ENCODE data around the gene SMARCC2.

GRCh38 chr12:56114084-56114483 is 75.2 kb downstream of the SMARCC2 start:
- TF ChIP-seq EZH2 (IDR thresholded peaks at IDR 0.05; ENCODE audit: low read length, unreplicated experiment): no peak
- no peak for TF ChIP-seq CTCF (conservative IDR thresholded peaks at IDR 0.05; ENCODE audit: low read depth, low read length)
